Neuron (in vitro differentiated cells): ENCODE measurements around the gene ADGRA1.

ENCODE experiments used
- H2AFZ ChIP-seq: one replicate; pipeline ENCODE4 v1.6.1; 2013; ENCODE audit warnings: low read depth, mild to moderate bottlenecking, inconsistent platforms, low read length, moderate library complexity
- H3K27me3 ChIP-seq: one replicate; pipeline ENCODE4 v1.6.1; 2013; ENCODE audit warnings: low read length; ENCODE audit not compliant: insufficient read depth
- H3K36me3 ChIP-seq: one replicate; pipeline ENCODE4 v1.6.1; 2013; ENCODE audit warnings: low read length; ENCODE audit not compliant: insufficient read depth
- H3K4me1 ChIP-seq: one replicate; pipeline ENCODE4 v1.6.1; 2013; ENCODE audit warnings: low read length; ENCODE audit not compliant: insufficient read depth
- H3K4me3 ChIP-seq: 2 replicates; pipeline ENCODE4 v1.5.1; 2013; ENCODE audit warnings: mild to moderate bottlenecking, low read length, moderate library complexity
- H3K9me3 ChIP-seq: one replicate; pipeline ENCODE4 v1.6.1; 2013; ENCODE audit warnings: low read length

The ADGRA1 gene

GRCh38 chr10:133087679-133088178 lies at the start of gene ADGRA1:
Gene ADGRA1 (plus strand): TSS chr10:133087924. CDS start chr10:133088910, 986 bp downstream.
- H2AFZ ChIP-seq = no peak within 1 kb of the TSS
- H3K4me3 ChIP-seq = peak within 1 kb of the TSS; percentile 41
- no peaks in the 10 kb centered on the region for H3K36me3 ChIP-seq
- peaks cover 26% of the 10 kb centered on the region for H3K27me3 ChIP-seq
- no peaks in the 10 kb centered on the region for H3K9me3 ChIP-seq
- peaks cover 38% of the 10 kb centered on the region for H3K4me1 ChIP-seq

- no peak overlapping the region for H2AFZ ChIP-seq
- H3K4me1 ChIP-seq = peaks cover 8% of the 10 kb centered on the region
- H3K27me3 ChIP-seq = peaks cover 22% of the 10 kb centered on the region
Observed at GRCh38 chr10:133038036-133038823, 49.5 kb upstream of the ADGRA1 start.

GRCh38 chr10:133039107-133039802 lies 48.5 kb upstream of the ADGRA1 start:
- no peak overlapping the region for H2AFZ ChIP-seq
- no peaks in the 10 kb centered on the region for H3K36me3 ChIP-seq
- H3K9me3 ChIP-seq = peaks cover 2% of the 10 kb centered on the region
- no peak overlapping the region for H3K4me3 ChIP-seq
- peaks cover 8% of the 10 kb centered on the region for H3K4me1 ChIP-seq
- peaks cover 25% of the 10 kb centered on the region for H3K27me3 ChIP-seq

More at GRCh38 chr10:133038036-133038823, 49.5 kb upstream of the ADGRA1 start:
- no peak overlapping the region for H3K4me3 ChIP-seq
- peaks cover 2% of the 10 kb centered on the region for H3K9me3 ChIP-seq
- no peaks in the 10 kb centered on the region for H3K36me3 ChIP-seq

- Histone ChIP-seq H3K4me1 (peaks cover 8% of the 10 kb centered on the region), H3K27me3 (peaks cover 25% of the 10 kb centered on the region), H3K36me3 (no peaks in the 10 kb centered on the region), H3K4me3 (no peak overlapping the region), H2AFZ (no peak overlapping the region), H3K9me3 (peaks cover 2% of the 10 kb centered on the region)
Observed at GRCh38 chr10:133039803-133040165, 47.9 kb upstream of the ADGRA1 start.

- peaks cover 2% of the 10 kb centered on the region for H3K9me3 ChIP-seq
- H2AFZ ChIP-seq = no peak overlapping the region
- no peak overlapping the region for H3K4me3 ChIP-seq
- peaks cover 8% of the 10 kb centered on the region for H3K4me1 ChIP-seq
- peaks cover 25% of the 10 kb centered on the region for H3K27me3 ChIP-seq
- H3K36me3 ChIP-seq = no peaks in the 10 kb centered on the region
Observed at GRCh38 chr10:133040198-133040597, 47.5 kb upstream of the ADGRA1 start.

- Histone ChIP-seq H3K9me3 (peaks cover 2% of the 10 kb centered on the region), H3K27me3 (peaks cover 26% of the 10 kb centered on the region), H3K36me3 (no peaks in the 10 kb centered on the region)
Observed at GRCh38 chr10:133041101-133041500, 46.6 kb upstream of the ADGRA1 start.

GRCh38 chr10:133042061-133042460 lies 45.7 kb upstream of the ADGRA1 start:
- Histone ChIP-seq H3K36me3 (no peaks in the 10 kb centered on the region), H3K4me3 (no peak overlapping the region), H2AFZ (no peak overlapping the region), H3K4me1 (peaks cover 8% of the 10 kb centered on the region), H3K9me3 (no peaks in the 10 kb centered on the region), H3K27me3 (peaks cover 26% of the 10 kb centered on the region)

More at GRCh38 chr10:133041101-133041500, 46.6 kb upstream of the ADGRA1 start:
- Histone ChIP-seq H3K4me1 (peaks cover 8% of the 10 kb centered on the region), H3K4me3 (no peak overlapping the region), H2AFZ (no peak overlapping the region)

- Histone ChIP-seq H3K4me3 (no peak overlapping the region), H2AFZ (no peak overlapping the region), H3K9me3 (no peaks in the 10 kb centered on the region), H3K36me3 (no peaks in the 10 kb centered on the region), H3K4me1 (peaks cover 8% of the 10 kb centered on the region), H3K27me3 (peaks cover 32% of the 10 kb centered on the region)
Observed at GRCh38 chr10:133042816-133043215, 44.9 kb upstream of the ADGRA1 start.

GRCh38 chr10:133043541-133044225 lies 44.0 kb upstream of the ADGRA1 start:
- H3K27me3 ChIP-seq = peaks cover 37% of the 10 kb centered on the region

GRCh38 chr10:133044401-133044811 lies 43.3 kb upstream of the ADGRA1 start:
- Histone ChIP-seq H3K4me3 (no peak overlapping the region), H3K4me1 (peaks cover 8% of the 10 kb centered on the region), H3K27me3 (peaks cover 40% of the 10 kb centered on the region), H3K36me3 (no peaks in the 10 kb centered on the region), H3K9me3 (no peaks in the 10 kb centered on the region), H2AFZ (no peak overlapping the region)

More at GRCh38 chr10:133043541-133044225, 44.0 kb upstream of the ADGRA1 start:
- Histone ChIP-seq H3K9me3 (no peaks in the 10 kb centered on the region), H3K4me3 (no peak overlapping the region), H3K36me3 (no peaks in the 10 kb centered on the region), H2AFZ (no peak overlapping the region), H3K4me1 (peaks cover 8% of the 10 kb centered on the region)

GRCh38 chr10:133045556-133046389 lies 42.0 kb upstream of the ADGRA1 start:
- Histone ChIP-seq H3K4me1 (no peaks in the 10 kb centered on the region), H2AFZ (no peak overlapping the region), H3K9me3 (no peaks in the 10 kb centered on the region), H3K27me3 (peaks cover 40% of the 10 kb centered on the region), H3K4me3 (no peak overlapping the region), H3K36me3 (no peaks in the 10 kb centered on the region)

- no peaks in the 10 kb centered on the region for H3K4me1 ChIP-seq
- H2AFZ ChIP-seq = no peak overlapping the region
- no peak overlapping the region for H3K4me3 ChIP-seq
- H3K36me3 ChIP-seq = no peaks in the 10 kb centered on the region
- H3K9me3 ChIP-seq = no peaks in the 10 kb centered on the region
- H3K27me3 ChIP-seq = peaks cover 40% of the 10 kb centered on the region
Observed at GRCh38 chr10:133046390-133046765, 41.3 kb upstream of the ADGRA1 start.
